Liver (tissue), 3 donors: ENCODE data around the gene ANKFN1.

Source experiments
- CTCF ChIP-seq: fragments of 150-350 bp; IDR thresholded peaks from 2 replicates; pipeline ENCODE4 v1.5.1; 2017; ENCODE audit warnings: improper control_type of control experiment, low read depth, low read length; ENCODE audit not compliant: missing input control
- JUND ChIP-seq, 2 donors: IDR thresholded peaks; 2 replicates each; pipeline ENCODE4 v1.6.1; 2016; ENCODE audit warnings: antibody characterized with exemption in 2 of 2
- RAD21 ChIP-seq, 2 donors: IDR thresholded peaks; 2 replicates each; pipeline ENCODE4 v1.6.1; 2016; ENCODE audit warnings: antibody characterized with exemption in 2 of 2, mild to moderate bottlenecking in 2 of 2
- REST ChIP-seq: IDR thresholded peaks from 2 replicates; pipeline ENCODE4 v1.6.1; 2016; ENCODE audit warnings: antibody characterized with exemption, mild to moderate bottlenecking
- ZBTB33 ChIP-seq: IDR thresholded peaks from 2 replicates; pipeline ENCODE4 v1.6.1; 2016; ENCODE audit warnings: antibody characterized with exemption
- donor health status: healthy.
- donor health status: healthy.

GRCh38 chr17:56320443-56320842, 167.2 kb downstream of the ANKFN1 start:
- TF ChIP-seq JUND (IDR thresholded peaks at IDR 0.05): no peak
- no peak for TF ChIP-seq RAD21 (IDR thresholded peaks at IDR 0.05)
- TF ChIP-seq CTCF: no peak
- no peak for TF ChIP-seq REST
- no peak for TF ChIP-seq ZBTB33
